C4-2B (cell line): ENCODE measurements around the gene URI1.

Source experiments
- ZFX ChIP-seq: fragments of 450-650 bp; IDR thresholded peaks from 2 replicates; pipeline ENCODE4 v1.6.1; 2017
- TF ChIP-seq, protein P1 (sequence below): fragments of 450-650 bp; conservative IDR thresholded peaks from 2 replicates; pipeline ENCODE4 v1.5.1; 2017; ENCODE audit warnings: mild to moderate bottlenecking

DNA sequence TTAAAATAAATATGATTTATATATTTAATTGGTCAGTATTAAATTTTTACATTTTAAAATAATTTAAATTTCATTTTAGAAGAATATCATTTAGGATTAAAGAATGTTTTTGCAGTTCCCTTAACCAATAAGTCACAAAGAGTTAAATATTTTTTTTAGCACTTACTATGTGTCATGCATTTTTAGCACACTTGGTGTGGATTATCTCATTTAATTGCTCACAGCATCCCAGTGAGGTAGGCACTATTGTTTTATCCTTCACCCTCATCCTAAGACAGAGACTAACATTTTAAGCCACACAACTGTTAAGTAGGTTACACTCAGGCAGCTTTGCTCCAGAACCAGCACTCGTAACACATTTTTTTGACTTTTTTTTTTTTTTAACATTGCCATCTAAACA, 78.2 kb downstream of the URI1 start:
- TF ChIP-seq, protein P1, sequence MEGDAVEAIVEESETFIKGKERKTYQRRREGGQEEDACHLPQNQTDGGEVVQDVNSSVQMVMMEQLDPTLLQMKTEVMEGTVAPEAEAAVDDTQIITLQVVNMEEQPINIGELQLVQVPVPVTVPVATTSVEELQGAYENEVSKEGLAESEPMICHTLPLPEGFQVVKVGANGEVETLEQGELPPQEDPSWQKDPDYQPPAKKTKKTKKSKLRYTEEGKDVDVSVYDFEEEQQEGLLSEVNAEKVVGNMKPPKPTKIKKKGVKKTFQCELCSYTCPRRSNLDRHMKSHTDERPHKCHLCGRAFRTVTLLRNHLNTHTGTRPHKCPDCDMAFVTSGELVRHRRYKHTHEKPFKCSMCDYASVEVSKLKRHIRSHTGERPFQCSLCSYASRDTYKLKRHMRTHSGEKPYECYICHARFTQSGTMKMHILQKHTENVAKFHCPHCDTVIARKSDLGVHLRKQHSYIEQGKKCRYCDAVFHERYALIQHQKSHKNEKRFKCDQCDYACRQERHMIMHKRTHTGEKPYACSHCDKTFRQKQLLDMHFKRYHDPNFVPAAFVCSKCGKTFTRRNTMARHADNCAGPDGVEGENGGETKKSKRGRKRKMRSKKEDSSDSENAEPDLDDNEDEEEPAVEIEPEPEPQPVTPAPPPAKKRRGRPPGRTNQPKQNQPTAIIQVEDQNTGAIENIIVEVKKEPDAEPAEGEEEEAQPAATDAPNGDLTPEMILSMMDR, result no peak
- TF ChIP-seq ZFX, result no peak
